HG03457 (cell line): ENCODE data around the gene POLR1G.

Source experiments
- ATAC-seq: cut with Tn5 transposase; IDR thresholded peaks from one replicate; pipeline ENCODE4 v1.9.1; 2021; ENCODE audit warnings: moderate number of reproducible peaks; ENCODE audit not compliant: unreplicated experiment

The POLR1G gene, protein sequence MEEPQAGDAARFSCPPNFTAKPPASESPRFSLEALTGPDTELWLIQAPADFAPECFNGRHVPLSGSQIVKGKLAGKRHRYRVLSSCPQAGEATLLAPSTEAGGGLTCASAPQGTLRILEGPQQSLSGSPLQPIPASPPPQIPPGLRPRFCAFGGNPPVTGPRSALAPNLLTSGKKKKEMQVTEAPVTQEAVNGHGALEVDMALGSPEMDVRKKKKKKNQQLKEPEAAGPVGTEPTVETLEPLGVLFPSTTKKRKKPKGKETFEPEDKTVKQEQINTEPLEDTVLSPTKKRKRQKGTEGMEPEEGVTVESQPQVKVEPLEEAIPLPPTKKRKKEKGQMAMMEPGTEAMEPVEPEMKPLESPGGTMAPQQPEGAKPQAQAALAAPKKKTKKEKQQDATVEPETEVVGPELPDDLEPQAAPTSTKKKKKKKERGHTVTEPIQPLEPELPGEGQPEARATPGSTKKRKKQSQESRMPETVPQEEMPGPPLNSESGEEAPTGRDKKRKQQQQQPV

GRCh38 chr19:45406226-45407090 is at the start of gene POLR1G:
Gene POLR1G, plus strand, starts transcription at chr19:45406644. Its CDS starts 53 bp downstream, at chr19:45406697.
- ATAC-seq: peak; percentile 33

DNA sequence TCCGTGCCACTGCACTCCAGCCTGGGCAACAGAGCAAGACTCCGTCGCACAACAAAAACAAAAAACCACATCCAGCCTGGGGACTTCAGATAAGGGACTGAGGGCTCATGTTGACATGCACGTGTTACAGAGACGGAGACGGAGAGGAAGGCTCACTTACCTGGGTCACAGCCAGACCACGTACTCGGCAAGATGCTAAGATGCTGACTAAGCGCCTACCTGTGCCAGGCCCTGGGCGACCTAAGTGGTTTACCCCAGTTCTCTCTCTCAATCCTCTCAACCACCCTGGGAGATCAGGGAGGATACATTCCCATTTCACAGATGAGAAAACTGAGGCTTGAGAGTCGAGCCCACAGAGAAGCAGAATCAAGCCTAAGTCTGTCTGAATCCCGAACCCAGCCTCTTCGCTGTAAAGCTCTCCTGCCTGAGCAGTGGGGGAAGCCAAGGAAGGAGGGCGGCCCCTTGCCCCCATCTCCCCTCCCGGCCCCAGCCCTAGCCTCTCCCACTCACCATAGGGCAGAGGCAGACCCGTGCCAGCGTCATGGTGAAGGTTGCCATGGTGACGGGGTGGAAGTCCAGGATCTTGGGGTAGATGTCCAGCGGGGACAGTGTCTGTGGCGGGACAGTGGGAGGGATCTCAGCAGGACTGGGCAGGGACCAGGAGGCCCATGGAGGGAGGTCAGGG is 49.5 kb upstream of the POLR1G start:
- ATAC-seq: no peak

- no peak for ATAC-seq
These were observed 49.0 kb upstream of the POLR1G start for GRCh38 chr19:45357445-45357783.

DNA sequence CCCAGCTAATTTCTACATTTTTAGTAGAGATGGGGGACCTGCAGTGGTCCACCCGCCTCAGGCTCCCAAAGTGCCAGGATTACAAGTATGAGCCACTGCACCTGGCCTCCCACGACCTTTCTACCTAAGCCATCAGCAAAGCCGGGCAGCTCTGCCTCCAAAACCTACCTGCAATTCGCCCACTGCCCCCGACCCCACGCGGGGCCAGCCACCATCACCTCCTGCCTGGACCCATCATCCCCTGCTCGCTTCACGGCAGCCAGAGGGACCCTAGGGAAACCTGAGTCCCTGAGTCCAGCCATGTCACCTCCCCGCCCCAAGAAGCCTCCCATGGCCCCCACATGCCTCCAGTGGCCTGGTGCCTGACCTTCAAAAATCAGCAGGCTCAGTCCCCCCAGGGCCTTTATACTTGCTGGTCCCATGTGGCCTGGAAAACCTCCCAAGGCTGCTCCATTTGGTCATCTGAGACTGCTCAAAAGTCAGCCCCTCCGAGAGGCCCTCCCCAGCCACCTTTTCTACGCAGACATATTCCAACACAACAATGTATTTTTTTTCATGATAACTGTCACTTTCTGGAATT is 48.1 kb upstream of the POLR1G start:
- no peak for ATAC-seq

- no peak for ATAC-seq
These were observed 44.8 kb upstream of the POLR1G start for GRCh38 chr19:45361608-45362007.

DNA sequence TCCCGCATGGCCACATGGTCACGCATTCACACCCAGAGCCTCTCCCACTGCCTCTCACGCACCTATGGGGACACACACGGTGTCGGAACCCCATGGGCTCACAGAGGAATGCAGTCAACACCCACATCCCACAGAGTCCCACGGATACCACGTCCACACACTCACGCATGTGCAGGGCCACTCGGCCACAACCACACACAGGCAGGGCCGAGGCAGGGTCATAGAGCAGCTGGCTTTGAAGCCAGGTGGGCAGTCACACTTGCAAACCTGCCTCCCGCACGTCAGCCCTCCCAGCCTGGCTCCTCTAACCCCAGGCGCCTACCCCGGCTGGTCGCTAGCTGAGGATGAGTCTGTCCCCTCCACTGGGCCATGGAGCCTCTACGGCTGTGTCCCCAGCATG is 44.2 kb upstream of the POLR1G start:
- ATAC-seq: no peak

GRCh38 chr19:45363861-45364459 is 42.5 kb upstream of the POLR1G start:
- no peak for ATAC-seq

- no peak for ATAC-seq
These were observed 41.7 kb upstream of the POLR1G start for GRCh38 chr19:45364696-45365095.

DNA sequence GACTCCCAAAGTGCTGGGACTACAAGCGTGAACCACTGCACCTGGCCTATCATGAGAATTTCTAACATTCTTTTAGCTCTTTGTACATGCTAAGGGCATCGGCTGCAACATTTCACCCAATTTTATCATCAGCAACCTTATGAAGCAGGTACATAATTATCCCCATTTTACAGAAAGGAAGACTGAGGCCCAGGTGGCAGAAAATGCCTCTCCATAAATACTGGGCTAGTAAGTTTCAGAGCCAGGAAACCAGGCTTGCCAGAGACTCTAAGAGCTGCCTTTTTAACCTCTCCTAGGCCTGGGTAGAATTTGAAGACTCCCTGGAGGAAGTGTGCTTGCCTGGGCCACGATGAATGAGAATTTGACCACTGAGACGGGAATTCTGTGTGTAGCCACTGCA is 38.3 kb upstream of the POLR1G start:
- ATAC-seq: no peak

DNA sequence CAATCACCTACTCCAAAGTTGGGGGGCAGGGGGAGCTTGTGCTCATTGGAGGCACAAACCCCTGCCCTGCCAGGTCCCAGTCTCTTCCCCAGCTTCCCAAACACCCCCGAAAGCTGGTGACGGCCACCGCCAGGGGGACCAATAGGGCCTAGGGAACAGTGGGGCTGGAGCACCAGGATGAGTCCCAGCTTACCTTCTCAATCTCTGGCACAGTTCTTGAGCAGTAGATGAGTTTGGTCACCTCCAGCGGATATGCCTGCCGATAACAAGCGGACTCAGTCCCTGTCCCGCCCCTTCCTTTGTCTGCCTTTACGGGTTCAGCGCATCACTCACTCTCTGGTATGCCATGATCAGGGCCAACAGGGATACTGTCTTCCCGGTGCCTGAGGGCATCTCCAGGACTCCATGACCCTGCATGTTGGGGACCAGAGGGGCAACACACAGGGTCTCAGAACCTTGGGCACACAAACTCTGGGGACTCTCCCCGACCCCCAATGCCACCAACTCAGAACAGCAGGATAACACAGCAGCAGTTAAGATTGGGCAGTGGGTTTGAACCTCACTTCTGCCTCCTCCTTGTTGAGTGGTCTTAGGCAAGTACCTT is 37.6 kb upstream of the POLR1G start:
- ATAC-seq: no peak

DNA sequence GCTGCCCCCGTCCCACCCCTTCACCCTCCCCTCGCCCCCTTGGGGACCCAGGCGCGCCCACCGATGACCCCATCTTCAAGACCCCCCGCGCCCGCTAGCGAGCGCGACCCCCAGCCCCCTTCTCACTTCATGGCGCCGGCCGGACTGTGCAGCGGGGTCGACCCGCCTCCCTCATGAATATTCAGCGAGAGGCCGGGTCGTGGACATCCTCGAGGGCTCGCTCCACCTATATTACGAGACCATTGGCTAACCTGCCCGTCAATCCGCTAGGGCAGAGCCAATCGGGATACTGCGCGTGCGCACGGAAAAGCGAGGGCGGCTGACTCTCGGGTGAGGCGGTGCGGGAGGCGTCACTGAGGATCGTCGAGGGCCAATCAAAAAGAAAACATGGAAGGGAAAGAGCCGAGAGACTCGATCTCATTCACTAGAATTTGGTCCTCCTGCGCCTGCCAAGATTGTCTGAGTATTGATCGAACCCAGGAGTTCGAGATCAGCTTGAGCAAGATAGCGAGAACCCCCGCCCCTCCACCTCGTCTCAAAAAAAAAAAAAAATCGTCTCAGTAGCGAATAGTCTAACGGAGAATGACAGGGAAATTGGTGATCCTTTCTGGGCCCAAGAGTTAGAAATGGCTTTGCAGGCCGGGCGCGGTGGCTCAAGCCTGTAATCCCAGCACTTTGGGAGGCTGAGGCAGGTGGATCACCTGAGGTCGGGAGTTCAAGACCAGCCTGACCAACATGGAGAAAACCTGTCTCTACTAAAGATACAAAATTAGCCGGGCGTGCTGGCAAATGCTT is 35.8 kb upstream of the POLR1G start, which contains the start of gene ERCC2:
Gene ERCC2, minus strand, starts transcription at position 164 of the 795 bp plus-strand sequence. Its CDS starts 33 bp downstream, at position 131.
- peak; percentile 84 for ATAC-seq

GRCh38 chr19:45376045-45376724 is 30.3 kb upstream of the POLR1G start:
- ATAC-seq: no peak

- ATAC-seq: no peak
These were observed 26.3 kb upstream of the POLR1G start for GRCh38 chr19:45380107-45380506.

DNA sequence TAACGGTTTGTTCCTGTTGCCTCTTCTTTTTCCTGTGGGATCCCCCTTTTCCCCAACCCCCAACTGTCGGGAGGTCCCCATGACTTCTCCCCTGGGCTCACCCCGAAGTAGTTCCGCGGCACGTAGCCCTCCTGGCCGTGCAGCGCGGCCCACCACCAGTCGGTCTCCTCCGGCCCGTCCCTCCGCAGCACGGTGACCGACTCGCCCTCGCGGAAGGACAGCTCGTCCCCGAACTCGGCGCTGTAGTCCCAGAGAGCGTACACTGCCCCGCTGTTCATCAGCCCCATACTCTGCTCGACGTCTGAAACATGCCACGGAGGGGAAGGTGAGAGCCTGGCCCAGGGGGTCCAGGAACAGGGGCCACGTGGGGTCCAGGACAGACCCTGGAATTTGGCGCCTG is 24.0 kb upstream of the POLR1G start:
- no peak for ATAC-seq

DNA sequence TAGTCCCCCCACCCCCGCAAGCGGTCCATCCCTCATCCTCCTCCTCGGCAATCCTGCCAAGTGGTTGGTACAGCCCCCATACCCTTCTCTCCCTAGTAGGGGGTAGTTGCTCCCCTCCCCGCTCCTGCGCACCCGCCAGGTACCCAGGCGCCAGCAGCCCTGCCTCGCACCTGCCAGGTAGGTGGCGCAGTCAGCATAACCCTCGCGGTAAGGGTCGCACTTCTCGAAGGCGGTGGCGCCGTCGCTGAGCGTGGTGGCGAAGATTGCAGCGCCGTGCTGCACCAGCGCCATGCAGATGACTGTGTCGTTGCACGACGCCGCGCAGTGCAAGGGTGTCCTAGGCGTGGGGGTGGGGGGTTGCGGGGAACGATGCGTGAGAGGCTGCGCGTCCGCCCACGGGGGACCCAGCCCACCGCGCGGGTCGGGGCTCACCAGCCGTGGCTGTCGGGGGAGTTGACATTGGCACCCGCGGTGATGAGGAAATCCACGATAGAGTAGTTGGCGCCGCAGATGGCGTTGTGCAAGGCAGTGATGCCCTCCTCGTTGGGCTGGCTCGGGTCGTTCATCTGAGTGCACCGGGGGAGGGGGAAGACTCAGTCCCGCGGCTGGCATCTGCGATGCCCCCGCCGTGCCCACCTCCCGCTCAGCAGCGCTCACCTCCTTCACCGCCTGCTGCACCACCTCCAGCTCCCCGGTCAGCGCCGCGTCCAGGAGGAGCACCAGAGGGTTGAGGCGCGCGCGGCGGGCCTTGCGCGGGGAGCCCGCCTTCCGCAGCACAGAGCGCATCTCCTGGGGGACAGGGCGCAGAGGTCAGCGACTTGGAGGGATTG is 20.8 kb upstream of the POLR1G start:
- no peak for ATAC-seq

DNA sequence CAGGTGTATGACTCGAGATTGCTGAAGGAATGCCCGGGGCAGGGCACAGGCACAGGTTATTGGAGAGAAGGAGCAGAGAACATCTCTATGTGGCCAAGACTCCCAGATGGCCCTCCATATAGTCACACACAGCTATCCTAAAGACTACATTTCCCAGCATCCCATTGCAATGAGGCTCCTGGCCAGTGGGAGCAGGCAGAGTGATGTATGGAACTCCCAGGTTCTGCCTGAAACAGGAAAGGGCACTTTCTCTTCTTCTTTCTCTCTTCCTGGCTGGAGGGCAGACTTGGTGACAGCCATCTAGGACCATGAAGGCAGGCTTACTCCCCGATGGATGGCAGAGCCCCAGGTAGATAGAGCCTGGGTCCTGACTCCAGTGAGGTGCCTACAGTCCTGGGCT is 15.1 kb upstream of the POLR1G start:
- ATAC-seq: no peak

DNA sequence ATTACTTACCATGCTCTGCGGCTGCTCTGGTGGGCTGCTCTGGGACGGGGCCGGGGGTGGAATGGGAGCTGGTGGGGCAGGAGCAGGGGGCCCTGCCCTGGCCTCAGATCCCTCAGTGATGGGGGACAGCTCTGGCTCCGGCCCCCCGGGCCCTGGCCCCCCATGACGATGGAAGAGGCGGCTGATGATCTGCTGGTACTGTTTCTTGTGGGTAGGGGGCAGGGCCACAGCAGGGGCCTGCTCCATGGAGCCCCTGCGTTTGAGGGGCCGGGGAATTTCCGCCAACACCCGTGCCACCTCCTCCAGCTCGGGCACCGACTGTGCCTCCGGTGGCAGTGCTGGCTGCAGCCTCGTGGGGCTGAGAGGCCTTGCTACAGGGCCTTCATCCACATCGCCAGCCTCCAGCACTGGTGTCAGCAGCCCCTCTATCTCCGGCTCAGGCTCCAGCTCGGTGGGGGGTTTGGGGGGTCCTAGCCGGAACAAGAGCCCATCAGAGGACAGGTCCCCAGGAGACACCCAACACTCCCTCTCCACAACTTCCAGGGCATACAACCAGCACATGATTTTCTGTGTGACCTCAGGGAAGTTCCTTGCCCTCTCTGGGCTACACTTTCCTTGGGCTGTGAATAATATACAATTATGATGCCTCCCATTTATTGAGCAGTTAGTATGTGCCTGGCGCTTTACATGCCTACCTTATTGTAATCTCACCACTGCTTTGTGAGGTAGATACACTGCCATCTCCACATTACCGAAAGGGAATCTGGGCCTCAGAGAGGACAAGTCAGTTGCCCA is 14.4 kb upstream of the POLR1G start:
- no peak for ATAC-seq
